HepG2 (cell line): ENCODE measurements around the gene GPR27. TPM values are rescaled to one million over a fixed set of nuclear protein-coding genes. Genes with fewer than 3 reads are reported as not detected.

ENCODE experiments used
- ARID2 ChIP-seq: sonication (generic); formaldehyde crosslinking; IDR thresholded peaks from 2 replicates; pipeline ENCODE4 v1.8.1; 2022; ENCODE audit warnings: mild to moderate bottlenecking, missing genetic modification reagents, borderline replicate concordance
- BHLHE40 ChIP-seq: IDR thresholded peaks from 2 replicates; pipeline ENCODE4 v1.6.1; 2011; ENCODE audit warnings: low read length, improper control_type of control experiment
- DDIT3 ChIP-seq: sonication (generic); formaldehyde crosslinking; IDR thresholded peaks from 2 replicates; pipeline ENCODE4 v1.4.0; 2020; ENCODE audit warnings: mild to moderate bottlenecking, missing genetic modification reagents
- DNMT1 ChIP-seq: sonication (generic); formaldehyde crosslinking; IDR thresholded peaks from 2 replicates; pipeline ENCODE4 v1.5.1; 2020; ENCODE audit warnings: mild to moderate bottlenecking, missing genetic modification reagents
- E2F5 ChIP-seq: sonication (generic); formaldehyde crosslinking; conservative IDR thresholded peaks from 2 replicates; pipeline ENCODE4 v1.4.0; 2020; ENCODE audit warnings: missing genetic modification reagents
- KDM1A ChIP-seq: IDR thresholded peaks from 2 replicates; pipeline ENCODE4 v1.6.1; 2016; ENCODE audit warnings: missing compliant biosample characterization
- MLLT10 ChIP-seq: sonication (generic); formaldehyde crosslinking; IDR thresholded peaks from 2 replicates; pipeline ENCODE4 v1.4.0; 2020; ENCODE audit warnings: missing genetic modification reagents
- TARDBP ChIP-seq: sonication (generic); formaldehyde crosslinking; IDR thresholded peaks from 2 replicates; pipeline ENCODE4 v1.8.0; 2022; ENCODE audit warnings: mild to moderate bottlenecking, missing genetic modification reagents
- ZNF160 ChIP-seq: sonication (generic); formaldehyde crosslinking; IDR thresholded peaks from 2 replicates; pipeline ENCODE4 v1.8.0; 2022; ENCODE audit warnings: mild to moderate bottlenecking, inconsistent platforms, missing genetic modification reagents
- ZNF274 ChIP-seq: sonication (generic); formaldehyde crosslinking; IDR thresholded peaks from 2 replicates; pipeline ENCODE4 v1.5.1; 2020; ENCODE audit warnings: mild to moderate bottlenecking, missing genetic modification reagents
- ZNF362 ChIP-seq: sonication (generic); formaldehyde crosslinking; IDR thresholded peaks from 2 replicates; pipeline ENCODE4 v1.4.0; 2020; ENCODE audit warnings: missing genetic modification reagents, mild to moderate bottlenecking, borderline replicate concordance
- ZNF510 ChIP-seq: sonication (generic); formaldehyde crosslinking; IDR thresholded peaks from 2 replicates; pipeline ENCODE4 v1.4.0; 2020; ENCODE audit warnings: low read depth, mild to moderate bottlenecking, missing genetic modification reagents
- ZNF710 ChIP-seq: sonication (generic); formaldehyde crosslinking; IDR thresholded peaks from 2 replicates; pipeline ENCODE4 v1.5.0; 2020; ENCODE audit warnings: mild to moderate bottlenecking, missing genetic modification reagents, borderline replicate concordance
- polyA plus RNA-seq, 8 experiments: library from polyadenylated mRNA; depleted of rRNA in 3 of 8; stranded (reverse) in 7 of 8; unstranded in 1 of 8; fragments of >200 nt; fragmentation: Illumina TruSeq in 4 of 8; extraction: Trizol in 4 of 8; gene quantifications; 2 replicates each; pipeline versions ENCODE4 v1.2.1 to v1.2.3, GENCODE V29; 2011 to 2016; ENCODE audit warnings: low read depth in 4 of 8, missing spikeins in 1 of 8, mixed read lengths in 1 of 8; ENCODE audit not compliant: insufficient read depth in 1 of 8
- total RNA-seq, 5 experiments: library from RNA; depleted of rRNA; stranded (reverse); fragments of >200 nt; fragmentation: Illumina TruSeq; extraction: Trizol; gene quantifications; 2 replicates each; pipeline ENCODE4 v1.2.3, GENCODE V29; 2016; ENCODE audit warnings: low read depth in 1 of 5

The GPR27 gene
- total and polyA plus RNA-seq, 2 of the 13 experiments (the other 11 are each of a cell fraction or from before 2014, with no cell fraction given) = not detected

GRCh38 chr3:71763426-71763825, 9.8 kb downstream of the GPR27 start (continued):
- TF ChIP-seq ZNF160 (CRISPR knock-in tag) (no peak), ZNF710 (CRISPR knock-in tag) (no peak), ARID2 (no peak), DDIT3 (CRISPR knock-in tag) (no peak), TARDBP (CRISPR knock-in tag) (no peak), ZNF510 (no peak), MLLT10 (CRISPR knock-in tag) (no peak), ZNF274 (no peak), KDM1A (CRISPR knock-in tag) (no peak), E2F5 (CRISPR knock-in tag) (no peak), BHLHE40 (no peak), ZNF362 (CRISPR knock-in tag) (no peak), DNMT1 (CRISPR knock-in tag) (no peak)
